GM21529 (cell line): ENCODE results near the gene MAGI1.
"Not testable (repeated sequence)": the region's sequence is repeated elsewhere in the genome, so short reads cannot be mapped to it uniquely, and the experiment has no call there.

Source experiments
- ATAC-seq: cut with Tn5 transposase; IDR thresholded peaks from one replicate; pipeline ENCODE4 v1.9.1; 2021; ENCODE audit not compliant: unreplicated experiment

MAGI1 gene

GRCh38 chr3:65732051-65732935 is 306.4 kb downstream of the MAGI1 start:
- ATAC-seq = peak; percentile 97

DNA sequence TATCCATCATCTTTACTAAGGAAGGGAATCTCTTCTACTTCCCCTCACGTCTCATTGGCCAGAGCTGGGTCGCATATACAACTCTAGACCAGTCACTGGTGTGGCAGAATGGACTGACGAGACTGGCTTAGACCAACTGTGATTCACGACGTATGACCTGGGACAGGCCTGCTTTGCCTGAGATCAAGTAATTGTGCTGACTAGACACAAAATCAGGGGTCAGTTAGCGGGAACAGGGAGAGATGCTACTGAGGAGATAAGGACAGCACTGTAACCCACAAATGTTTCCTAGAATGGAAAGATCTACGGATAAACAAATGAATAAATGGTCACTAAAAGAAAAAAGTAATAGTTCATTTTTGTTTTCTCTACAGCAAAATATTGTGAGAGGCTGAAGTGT is 308.3 kb downstream of the MAGI1 start:
- ATAC-seq = no peak

GRCh38 chr3:65729973-65730372 is 308.7 kb downstream of the MAGI1 start:
- no peak for ATAC-seq

- ATAC-seq = no peak
These were observed 309.2 kb downstream of the MAGI1 start for GRCh38 chr3:65729555-65729954.

DNA sequence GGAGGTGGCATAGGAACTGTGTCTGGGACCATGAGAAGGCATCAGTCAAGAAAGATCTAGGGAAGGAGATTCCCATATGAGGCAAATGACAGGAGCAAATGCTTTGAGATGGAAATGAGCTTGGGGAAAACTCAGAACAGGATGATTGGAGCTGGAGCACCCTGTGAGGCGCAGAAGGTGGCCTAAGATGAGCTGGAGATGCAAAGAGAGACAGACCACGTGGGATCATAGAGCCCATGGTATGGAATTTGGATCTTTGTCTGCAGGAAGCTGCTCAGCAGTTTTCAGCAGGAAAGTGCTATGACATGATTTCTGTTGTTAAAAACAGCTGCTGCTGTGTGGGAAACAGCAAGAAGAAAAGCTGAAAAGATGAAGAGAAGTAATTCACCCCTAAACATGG is 310.6 kb downstream of the MAGI1 start:
- no peak for ATAC-seq

DNA sequence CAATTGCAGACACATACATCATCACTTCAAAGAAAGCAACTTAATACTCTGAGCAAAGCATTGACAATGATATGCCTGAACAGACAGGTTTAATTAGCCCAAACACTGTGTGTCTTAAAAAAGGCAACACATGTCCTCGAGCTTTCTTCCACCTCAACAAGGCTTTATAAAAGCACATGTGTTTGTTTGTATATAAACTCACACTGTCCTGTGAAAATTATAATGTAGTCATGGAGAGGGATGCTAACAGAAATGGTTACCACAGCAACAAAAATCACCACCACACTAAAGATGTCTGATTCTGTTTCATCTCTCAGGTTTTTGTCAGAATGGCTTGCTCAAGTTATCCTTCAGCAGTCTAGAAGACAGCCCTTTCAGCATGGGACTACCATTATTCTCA is 314.7 kb downstream of the MAGI1 start:
- ATAC-seq = no peak

- no peak for ATAC-seq
These were observed 315.7 kb downstream of the MAGI1 start for GRCh38 chr3:65723011-65723410.

DNA sequence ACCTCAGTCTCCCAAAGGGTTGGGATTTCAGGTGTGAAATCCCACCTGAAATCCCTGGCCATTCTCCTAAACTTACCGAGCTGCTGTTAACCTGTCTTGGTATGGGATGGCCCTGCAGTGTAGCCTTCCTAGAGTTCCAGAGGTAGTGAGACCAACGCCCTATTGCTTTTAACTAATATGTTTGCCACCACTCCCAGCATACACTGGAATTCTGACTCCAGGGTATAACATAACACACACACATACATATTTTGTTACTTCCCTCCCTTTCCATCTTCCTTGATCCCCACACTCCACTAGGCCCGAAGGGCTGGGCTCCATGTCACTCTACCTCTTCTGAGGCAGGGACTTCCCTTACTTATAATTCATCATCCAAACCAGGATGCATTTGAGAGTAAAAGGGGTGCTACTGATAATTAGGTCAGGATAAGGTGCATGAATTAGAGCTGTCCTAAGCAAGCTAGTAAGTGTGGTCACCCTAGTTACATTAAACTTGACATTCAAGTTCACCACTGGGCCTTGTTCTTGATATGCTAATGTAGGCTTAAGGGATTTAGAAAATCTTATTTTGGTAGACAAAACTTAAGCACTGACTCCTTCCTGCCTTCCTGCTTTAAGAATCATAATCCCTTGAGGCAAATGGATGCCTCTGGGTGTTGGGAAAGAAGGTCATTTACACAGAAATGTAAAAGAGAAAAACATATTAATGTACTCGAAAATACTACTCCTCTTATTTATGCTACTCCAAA is 317.6 kb downstream of the MAGI1 start:
- no peak for ATAC-seq

- ATAC-seq = not testable (repeated sequence)
These were observed 319.1 kb downstream of the MAGI1 start for GRCh38 chr3:65719639-65720038.

DNA sequence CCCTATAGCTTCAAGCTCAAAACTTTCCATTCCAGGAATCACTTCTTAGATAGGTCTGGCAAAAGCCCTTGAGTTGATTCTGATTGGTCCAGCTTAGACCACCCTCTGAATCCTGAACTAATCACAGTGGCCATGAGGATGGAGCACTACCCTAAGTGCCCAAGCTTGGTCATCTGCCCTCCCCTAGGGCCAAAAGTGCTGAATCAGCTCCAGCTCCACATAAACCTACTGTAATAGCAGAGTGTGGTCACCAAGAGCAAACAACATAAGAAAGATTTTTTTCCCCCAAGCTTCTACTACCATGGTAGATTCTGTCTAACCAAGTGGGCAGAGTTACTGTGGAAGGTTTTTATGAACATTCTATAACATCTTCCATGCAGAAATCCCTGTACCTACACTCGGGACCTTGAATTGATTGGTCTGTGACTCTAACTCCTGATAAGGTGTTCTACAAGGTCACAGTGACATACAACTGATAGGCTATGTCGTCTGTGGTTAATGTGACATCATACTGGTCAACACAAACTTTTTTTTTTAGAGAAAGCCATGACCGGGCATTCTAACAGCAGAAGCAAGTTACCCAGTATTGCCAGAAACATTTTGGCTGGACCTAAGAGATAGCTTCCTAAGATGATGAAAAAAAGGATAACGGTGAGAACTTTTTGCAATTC is 320.9 kb downstream of the MAGI1 start:
- no peak for ATAC-seq

DNA sequence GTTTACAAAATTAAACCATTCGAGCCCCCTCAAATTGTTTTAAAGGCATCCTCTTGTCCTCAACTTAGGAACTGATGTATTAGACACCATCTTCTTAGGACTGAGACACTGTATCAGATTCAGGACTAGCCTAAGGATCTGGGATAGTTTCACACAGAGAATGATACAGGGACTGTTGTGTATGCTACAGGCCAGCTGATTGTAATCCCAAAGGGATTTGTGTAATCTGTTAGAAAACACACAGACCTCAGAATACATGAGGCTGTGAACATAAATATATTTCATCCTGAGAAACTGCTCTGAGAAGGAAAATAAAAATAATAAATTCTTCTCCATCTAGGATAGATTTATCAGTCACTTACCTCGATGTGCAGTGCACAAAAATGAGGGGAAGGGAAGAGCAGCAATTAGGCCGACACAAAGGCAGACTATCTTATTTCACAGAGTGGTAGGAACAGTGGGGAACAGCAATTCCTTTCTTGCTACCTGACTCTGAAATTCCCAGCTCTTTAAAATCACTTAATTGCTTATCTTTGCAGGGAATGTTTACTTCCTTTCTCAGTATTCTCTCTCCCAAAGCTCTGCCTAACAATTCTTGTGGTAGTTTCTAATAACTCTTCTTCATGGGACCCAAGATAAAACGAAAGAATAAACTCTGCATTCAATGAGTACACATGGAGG is 322.5 kb downstream of the MAGI1 start:
- no peak for ATAC-seq

- no peak for ATAC-seq
These were observed 324.6 kb downstream of the MAGI1 start for GRCh38 chr3:65714134-65714533.

DNA sequence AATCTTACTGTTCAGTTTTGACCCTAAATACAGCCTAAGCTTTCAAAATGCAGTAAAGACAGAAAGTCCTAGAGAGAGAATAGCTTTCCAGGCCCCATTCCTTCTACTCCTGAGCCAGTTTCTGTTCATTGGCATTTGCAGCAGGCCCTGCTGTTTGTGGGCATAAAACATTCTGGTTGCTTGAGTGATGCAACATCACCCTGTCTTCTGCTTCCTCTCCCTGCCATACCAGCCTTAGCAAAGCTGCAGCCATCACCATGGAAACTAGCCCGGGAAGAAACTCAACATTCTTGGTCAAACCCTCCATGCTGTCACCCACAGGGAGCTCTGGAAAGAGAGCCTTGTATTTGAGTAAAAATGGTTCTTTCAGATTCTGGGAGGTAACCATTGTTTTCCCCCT is 325.7 kb downstream of the MAGI1 start:
- ATAC-seq = no peak

DNA sequence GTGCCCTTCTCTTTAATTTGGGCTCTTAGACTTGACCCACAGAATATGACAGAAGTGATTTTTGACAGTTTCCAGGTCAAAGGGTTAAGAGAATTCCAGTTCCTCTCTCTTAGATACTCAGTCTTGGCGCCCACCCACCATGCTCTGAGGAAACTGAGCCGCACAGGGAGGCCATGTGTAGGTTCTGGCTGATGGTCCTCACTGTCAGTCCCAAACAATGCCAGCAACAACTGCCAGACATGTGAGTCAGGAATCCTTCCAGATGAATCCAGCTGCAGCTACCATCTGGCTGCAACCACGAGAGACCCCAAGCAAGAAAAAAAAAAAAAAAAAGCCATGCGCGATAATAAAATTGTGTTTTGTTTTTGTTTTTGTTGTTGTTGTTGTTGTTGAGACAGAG is 326.6 kb downstream of the MAGI1 start:
- ATAC-seq = no peak

GRCh38 chr3:65706776-65707568 is 331.7 kb downstream of the MAGI1 start:
- ATAC-seq = no peak

- ATAC-seq = no peak
These were observed 332.4 kb downstream of the MAGI1 start for GRCh38 chr3:65706301-65706700.

- ATAC-seq = no peak
These were observed 334.9 kb downstream of the MAGI1 start for GRCh38 chr3:65703820-65704219.

GRCh38 chr3:65703026-65703425 is 335.7 kb downstream of the MAGI1 start:
- ATAC-seq = no peak

DNA sequence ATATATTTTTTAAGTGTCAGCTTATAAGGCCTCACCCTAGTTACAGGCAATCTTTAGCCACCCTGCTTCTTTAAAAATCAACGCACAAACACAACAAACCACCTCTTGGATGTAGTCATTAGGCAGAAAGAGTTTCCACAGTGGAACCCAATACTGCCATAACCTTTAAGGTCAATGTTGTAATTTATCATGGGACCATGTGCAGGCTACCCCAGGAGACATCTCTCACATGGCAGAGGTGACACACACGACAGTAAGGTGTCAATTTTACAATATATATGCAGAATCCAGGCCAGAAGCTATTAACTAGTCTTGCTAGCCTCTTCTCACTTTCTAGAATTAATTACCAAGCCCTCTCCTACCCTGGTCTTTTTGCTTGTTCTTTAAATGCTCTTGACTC is 336.5 kb downstream of the MAGI1 start:
- ATAC-seq = no peak

DNA sequence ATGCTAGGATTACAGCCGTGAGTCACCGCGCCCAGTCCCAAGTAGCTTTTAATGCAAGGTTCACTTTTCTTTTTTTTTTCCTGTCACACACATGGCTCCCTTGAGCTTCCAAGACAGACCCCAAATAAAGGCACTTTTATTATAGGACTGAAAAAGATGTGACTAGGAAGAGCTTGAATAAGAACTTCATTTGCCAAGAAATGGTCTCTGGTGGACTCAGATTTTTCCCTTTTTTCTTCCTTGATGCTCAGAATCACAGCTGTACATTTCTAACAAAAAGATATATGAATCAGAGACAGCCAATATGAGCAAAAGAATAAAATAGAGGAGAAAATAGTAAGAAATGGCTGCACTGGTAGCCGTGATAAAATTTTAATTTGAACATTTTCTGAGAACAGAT is 337.2 kb downstream of the MAGI1 start:
- no peak for ATAC-seq
